ENCODE measurements around the gene ERAS. TPM values are rescaled to one million over a fixed set of nuclear protein-coding genes. Genes with fewer than 3 reads are reported as not detected.

Gene ERAS
- total RNA-seq, 1 experiment from 2014 or later: not detected

DNA sequence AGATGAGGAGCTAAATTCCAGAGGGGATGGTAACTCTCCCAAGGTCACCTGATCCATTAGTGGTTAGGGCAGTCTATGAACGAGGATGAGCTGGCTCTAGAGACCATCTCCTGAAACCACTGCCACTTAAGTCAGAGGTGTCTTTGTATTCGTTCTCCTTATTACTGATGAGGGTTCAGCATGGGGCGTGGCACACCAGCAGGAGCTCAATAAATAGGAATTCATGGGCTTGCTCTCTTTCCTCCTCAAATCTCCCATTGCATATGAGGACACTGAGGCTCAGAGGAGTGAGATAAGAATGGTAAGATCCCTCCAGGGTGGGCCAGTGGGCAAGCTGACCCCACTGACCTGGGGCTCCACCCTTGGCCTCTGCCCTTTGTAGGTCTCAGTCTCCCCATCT is 41.6 kb upstream of the ERAS start:
- POLR2A ChIA-PET (ENCODE audit: low non-redundant PET): no interaction called here
- Histone ChIP-seq H3K9me3 (ENCODE audit: low read depth, low read length, poor library complexity, severe bottlenecking) (no peaks in the 10 kb centered on the region), H3K27ac (ENCODE audit: low read depth, low read length, poor library complexity, severe bottlenecking) (no peak overlapping the region), H3K36me3 (ENCODE audit: insufficient read depth, low read length, poor library complexity, severe bottlenecking) (no peaks in the 10 kb centered on the region), H3K27me3 (replicated peaks; ENCODE audit: insufficient read depth, low read depth, low read length, poor library complexity) (no peaks in the 10 kb centered on the region), H3K4me1 (ENCODE audit: insufficient read depth, low read length, poor library complexity, severe bottlenecking) (no peaks in the 10 kb centered on the region), H3K4me3 (ENCODE audit: low read depth, low read length, poor library complexity, severe bottlenecking) (no peak overlapping the region)
- BruUV-seq (replicated peaks): no TSS peak
- DNase-seq (ENCODE audit: low spot score): no peak
- TF ChIP-seq, protein P1, sequence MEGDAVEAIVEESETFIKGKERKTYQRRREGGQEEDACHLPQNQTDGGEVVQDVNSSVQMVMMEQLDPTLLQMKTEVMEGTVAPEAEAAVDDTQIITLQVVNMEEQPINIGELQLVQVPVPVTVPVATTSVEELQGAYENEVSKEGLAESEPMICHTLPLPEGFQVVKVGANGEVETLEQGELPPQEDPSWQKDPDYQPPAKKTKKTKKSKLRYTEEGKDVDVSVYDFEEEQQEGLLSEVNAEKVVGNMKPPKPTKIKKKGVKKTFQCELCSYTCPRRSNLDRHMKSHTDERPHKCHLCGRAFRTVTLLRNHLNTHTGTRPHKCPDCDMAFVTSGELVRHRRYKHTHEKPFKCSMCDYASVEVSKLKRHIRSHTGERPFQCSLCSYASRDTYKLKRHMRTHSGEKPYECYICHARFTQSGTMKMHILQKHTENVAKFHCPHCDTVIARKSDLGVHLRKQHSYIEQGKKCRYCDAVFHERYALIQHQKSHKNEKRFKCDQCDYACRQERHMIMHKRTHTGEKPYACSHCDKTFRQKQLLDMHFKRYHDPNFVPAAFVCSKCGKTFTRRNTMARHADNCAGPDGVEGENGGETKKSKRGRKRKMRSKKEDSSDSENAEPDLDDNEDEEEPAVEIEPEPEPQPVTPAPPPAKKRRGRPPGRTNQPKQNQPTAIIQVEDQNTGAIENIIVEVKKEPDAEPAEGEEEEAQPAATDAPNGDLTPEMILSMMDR (conservative IDR thresholded peaks at IDR 0.05; ENCODE audit: low read depth, low read length): no peak
- no peak for TF ChIP-seq EZH2 (IDR thresholded peaks at IDR 0.05; ENCODE audit: borderline replicate concordance, low read depth, low read length, poor library complexity, severe bottlenecking)
- intact Hi-C loops (cut with micrococcal nuclease; ENCODE audit: unreplicated experiment): no loop called here
- CTCF ChIA-PET: no interaction called here

DNA sequence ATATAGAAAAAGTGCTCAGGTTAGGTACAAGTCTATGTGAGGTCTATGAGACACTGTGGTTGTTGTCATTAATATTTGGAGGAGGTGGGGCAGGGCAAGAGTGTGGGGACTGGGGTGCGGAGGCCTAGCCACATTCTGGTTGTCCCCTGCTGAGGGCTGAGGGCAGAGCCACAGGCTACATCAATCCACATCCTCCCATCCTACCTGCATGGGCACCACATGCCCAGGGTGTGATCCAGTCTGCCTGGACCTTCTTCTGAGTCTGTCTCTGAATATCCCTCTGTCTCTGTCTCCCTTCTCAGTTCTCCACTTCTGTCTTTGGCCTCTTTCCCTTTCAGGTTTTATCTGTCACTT is 41.1 kb upstream of the ERAS start:
- no peak for DNase-seq (ENCODE audit: low spot score)
- ChIA-PET POLR2A (ENCODE audit: low non-redundant PET) (no interaction called here), CTCF (no interaction called here)

DNA sequence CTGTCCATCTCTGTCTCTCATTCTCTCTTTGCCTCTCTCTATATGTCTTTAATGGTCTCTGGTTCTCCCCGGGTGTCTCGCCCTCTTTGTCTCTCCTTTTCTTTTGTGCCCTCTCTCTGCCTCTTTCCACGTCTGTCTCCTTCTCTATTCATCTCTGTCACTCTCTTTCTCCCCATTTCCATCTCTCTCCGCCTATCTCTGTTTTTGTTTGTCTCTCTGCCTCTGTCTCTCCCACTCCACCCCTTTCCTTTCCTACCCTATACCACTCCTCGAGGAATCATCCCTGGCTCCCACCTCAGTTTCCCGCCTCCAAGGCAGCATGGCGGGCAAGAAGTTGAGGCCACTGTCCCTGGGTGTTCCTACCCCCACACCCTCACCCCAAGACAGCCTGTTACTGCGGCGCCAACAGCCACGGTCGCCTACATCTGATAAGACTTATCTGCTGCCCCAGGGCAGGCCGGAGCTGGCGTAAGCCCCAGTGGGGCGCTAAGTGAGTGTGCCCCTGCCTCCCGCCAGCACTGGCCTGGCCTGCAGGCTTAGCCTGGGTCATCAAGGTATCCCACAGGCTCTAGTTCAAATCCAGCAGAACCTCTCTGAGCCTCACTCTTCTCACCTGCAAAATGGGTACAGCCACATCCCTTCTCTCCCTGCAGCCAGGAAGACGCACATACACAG is 40.6 kb upstream of the ERAS start:
- Histone ChIP-seq H3K4me1 (ENCODE audit: insufficient read depth, low read length, poor library complexity, severe bottlenecking) (no peaks in the 10 kb centered on the region), H3K9me3 (ENCODE audit: low read depth, low read length, poor library complexity, severe bottlenecking) (no peaks in the 10 kb centered on the region), H3K27ac (ENCODE audit: low read depth, low read length, poor library complexity, severe bottlenecking) (no peak overlapping the region), H3K27me3 (replicated peaks; ENCODE audit: insufficient read depth, low read depth, low read length, poor library complexity) (no peaks in the 10 kb centered on the region), H3K4me3 (ENCODE audit: low read depth, low read length, poor library complexity, severe bottlenecking) (no peak overlapping the region), H3K36me3 (ENCODE audit: insufficient read depth, low read length, poor library complexity, severe bottlenecking) (no peaks in the 10 kb centered on the region)
- BruUV-seq (replicated peaks): no TSS peak
- TF ChIP-seq, protein P1 (conservative IDR thresholded peaks at IDR 0.05; ENCODE audit: low read depth, low read length): no peak
- TF ChIP-seq EZH2 (IDR thresholded peaks at IDR 0.05; ENCODE audit: borderline replicate concordance, low read depth, low read length, poor library complexity, severe bottlenecking): no peak
- intact Hi-C loops (cut with micrococcal nuclease; ENCODE audit: unreplicated experiment): no loop called here
- no peak for DNase-seq (ENCODE audit: low spot score)
- ChIA-PET POLR2A (ENCODE audit: low non-redundant PET) (no interaction called here), CTCF (no interaction called here)

More for the DNA sequence above, 41.1 kb upstream of the ERAS start:
- Histone ChIP-seq H3K36me3 (ENCODE audit: insufficient read depth, low read length, poor library complexity, severe bottlenecking) (no peaks in the 10 kb centered on the region), H3K4me3 (ENCODE audit: low read depth, low read length, poor library complexity, severe bottlenecking) (no peak overlapping the region), H3K27me3 (replicated peaks; ENCODE audit: insufficient read depth, low read depth, low read length, poor library complexity) (no peaks in the 10 kb centered on the region), H3K4me1 (ENCODE audit: insufficient read depth, low read length, poor library complexity, severe bottlenecking) (no peaks in the 10 kb centered on the region), H3K27ac (ENCODE audit: low read depth, low read length, poor library complexity, severe bottlenecking) (no peak overlapping the region), H3K9me3 (ENCODE audit: low read depth, low read length, poor library complexity, severe bottlenecking) (no peaks in the 10 kb centered on the region)
- no TSS peak for BruUV-seq (replicated peaks)
- intact Hi-C loops (cut with micrococcal nuclease; ENCODE audit: unreplicated experiment): no loop called here
- TF ChIP-seq, protein P1 (conservative IDR thresholded peaks at IDR 0.05; ENCODE audit: low read depth, low read length): no peak
- TF ChIP-seq EZH2 (IDR thresholded peaks at IDR 0.05; ENCODE audit: borderline replicate concordance, low read depth, low read length, poor library complexity, severe bottlenecking): no peak

All from A673 (cell line).